ENCODE data around the gene VPS54. TPM values are rescaled to one million over a fixed set of nuclear protein-coding genes. Genes with fewer than 3 reads are reported as not detected.
"Not testable (repeated sequence)": the region's sequence is repeated elsewhere in the genome, so short reads cannot be mapped to it uniquely, and the experiment has no call there.

The VPS54 gene
- total RNA-seq, 3 donors from 2014 or later: 26.9 to 39.8 (median 36.7) TPM

DNA sequence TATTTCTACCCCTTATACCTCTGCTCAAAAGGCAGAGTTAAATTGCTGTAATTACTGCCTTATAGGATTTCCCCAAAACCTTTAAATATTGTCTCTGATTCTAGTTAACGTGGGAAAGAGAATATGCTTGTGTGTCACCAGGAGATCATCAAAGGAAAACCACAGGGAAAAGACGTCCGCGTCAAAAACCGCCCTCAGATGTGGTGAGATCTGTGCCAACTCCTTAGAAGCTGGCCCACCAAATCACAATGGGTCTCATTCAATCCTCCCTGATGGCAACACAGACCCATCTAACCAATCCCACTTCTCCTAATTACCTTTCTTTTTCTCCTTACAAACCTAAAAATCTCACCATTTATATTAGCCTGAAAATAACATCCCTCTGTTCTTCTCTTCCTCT is 25.4 kb downstream of the VPS54 start:
- no peak for TF ChIP-seq POLR2A (IDR thresholded peaks at IDR 0.05)
- TF ChIP-seq CTCF (IDR thresholded peaks at IDR 0.05): no peak
- no peak for TF ChIP-seq POLR2AphosphoS5 (IDR thresholded peaks at IDR 0.05)
- intact Hi-C loops (cut with DNase I; ENCODE audit: low total_unique reads): no loop called here
- no peaks in the 10 kb centered on the region for H3K27me3 ChIP-seq
- no peak overlapping the region for H3K4me3 ChIP-seq
- H3K27ac ChIP-seq: no peak overlapping the region
- H3K36me3 ChIP-seq: no peaks in the 10 kb centered on the region
- H3K9me3 ChIP-seq: no peaks in the 10 kb centered on the region
- no peak for DNase-seq (ENCODE audit: low spot score in 2 of 2)
- no peaks in the 10 kb centered on the region for H3K4me1 ChIP-seq

DNA sequence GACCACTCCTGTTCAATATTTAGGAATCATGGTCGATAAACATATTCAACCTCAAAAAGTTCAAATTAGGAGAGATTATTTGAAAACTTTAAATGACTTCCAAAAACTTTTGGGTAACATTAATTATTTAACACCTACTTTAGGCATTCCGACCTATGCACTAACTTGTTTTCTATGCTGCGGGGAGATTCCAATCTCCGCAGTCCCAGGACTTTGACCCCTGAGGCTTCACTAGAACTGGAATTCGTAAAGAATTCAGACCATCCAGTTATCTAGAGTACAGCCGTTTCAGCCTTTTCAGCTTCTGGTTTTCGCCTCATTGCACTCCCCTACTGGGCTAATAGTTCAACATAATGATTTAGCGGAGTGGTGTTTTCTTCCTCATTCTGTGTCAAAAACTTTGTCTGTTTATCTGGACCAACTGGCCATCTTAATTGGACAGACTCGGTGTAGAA is 26.1 kb downstream of the VPS54 start:
- H3K36me3 ChIP-seq; H3K9me3 ChIP-seq; H3K27me3 ChIP-seq; H3K4me1 ChIP-seq; DNase-seq (ENCODE audit: low spot score in 2 of 2); H3K27ac ChIP-seq; intact Hi-C loops (cut with DNase I; ENCODE audit: low total_unique reads); H3K4me3 ChIP-seq: not testable (repeated sequence)

DNA sequence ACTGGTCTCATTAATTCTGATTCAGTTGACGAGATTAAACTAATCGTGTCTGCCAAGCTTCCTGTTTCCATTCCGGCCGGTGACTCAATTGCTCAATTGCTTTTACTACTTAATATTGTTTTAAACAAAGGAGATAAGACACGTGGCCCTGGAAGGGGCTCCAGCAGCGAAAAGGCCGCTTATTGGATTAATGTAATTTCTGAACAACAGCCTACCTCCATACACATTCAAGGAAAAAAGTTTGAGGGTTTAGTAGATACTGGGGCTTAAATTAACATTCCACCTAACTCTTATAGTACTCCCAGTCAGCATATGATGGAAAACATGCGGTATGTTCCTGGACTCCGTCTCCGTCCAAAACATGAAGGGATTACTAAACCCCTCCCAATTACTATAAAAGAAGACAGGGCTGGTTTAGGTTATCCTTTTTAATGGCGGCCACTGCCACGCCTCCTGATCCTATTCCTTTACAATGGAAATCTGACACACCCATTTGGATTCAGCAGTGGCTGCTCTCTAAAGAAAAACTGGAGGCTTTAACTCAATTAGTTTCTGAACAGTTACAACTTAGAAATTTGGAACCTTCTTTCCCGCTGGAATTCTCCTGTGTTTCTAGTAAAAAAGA is 27.1 kb downstream of the VPS54 start:
- no peaks in the 10 kb centered on the region for H3K4me1 ChIP-seq
- H3K9me3 ChIP-seq: no peaks in the 10 kb centered on the region
- H3K27me3 ChIP-seq: no peaks in the 10 kb centered on the region
- DNase-seq (ENCODE audit: low spot score in 2 of 2): no peak
- no peak overlapping the region for H3K4me3 ChIP-seq
- intact Hi-C loops (cut with DNase I; ENCODE audit: low total_unique reads): no loop called here
- H3K36me3 ChIP-seq: no peaks in the 10 kb centered on the region
- no peak overlapping the region for H3K27ac ChIP-seq
- no peak for TF ChIP-seq CTCF (IDR thresholded peaks at IDR 0.05)
- no peak for TF ChIP-seq POLR2A (IDR thresholded peaks at IDR 0.05)

DNA sequence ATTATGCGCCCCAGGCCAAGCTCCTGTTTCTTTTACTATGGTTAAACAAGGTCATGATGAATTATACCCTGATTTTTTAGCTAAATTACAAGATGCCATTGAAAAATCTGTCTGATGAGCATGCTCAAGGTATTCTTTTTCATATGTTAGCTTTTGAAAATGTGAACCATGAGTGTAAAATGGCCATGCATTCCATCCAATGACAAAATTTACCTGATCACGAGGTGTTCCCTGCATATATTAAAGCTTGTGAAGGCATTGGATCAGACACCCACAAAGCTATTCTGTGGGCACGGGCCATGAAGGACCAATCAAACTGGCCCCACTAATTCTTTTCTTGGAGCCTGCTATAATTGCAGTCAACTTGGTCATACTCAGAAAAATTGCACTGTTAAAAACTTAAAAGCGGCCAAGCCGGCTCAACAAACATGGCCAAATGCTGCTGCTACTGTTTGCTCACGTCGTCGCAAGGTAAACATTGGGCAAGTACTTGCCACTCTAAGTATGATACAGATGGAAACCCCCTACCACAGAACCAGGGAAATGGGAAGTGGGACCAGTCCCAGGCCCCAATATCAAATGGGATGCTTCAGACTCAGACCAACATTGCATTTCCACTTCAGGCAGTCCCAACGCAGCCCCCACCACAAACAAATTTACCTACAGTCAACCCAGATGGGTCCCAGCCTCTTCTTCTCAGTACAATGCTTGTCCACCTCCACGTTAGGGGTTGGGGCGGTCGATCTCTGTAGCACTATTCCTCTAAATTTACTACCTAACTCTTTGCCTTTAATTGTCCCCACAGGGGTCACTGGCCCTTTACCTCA is 27.8 kb downstream of the VPS54 start:
- H3K27ac ChIP-seq; H3K27me3 ChIP-seq; H3K9me3 ChIP-seq; DNase-seq (ENCODE audit: low spot score in 2 of 2); H3K36me3 ChIP-seq; intact Hi-C loops (cut with DNase I; ENCODE audit: low total_unique reads); H3K4me1 ChIP-seq; H3K4me3 ChIP-seq: not testable (repeated sequence)

- H3K36me3 ChIP-seq: no peaks in the 10 kb centered on the region
- H3K27me3 ChIP-seq: no peaks in the 10 kb centered on the region
- DNase-seq (ENCODE audit: low spot score in 2 of 2): no peak
- no peaks in the 10 kb centered on the region for H3K4me1 ChIP-seq
- no peak overlapping the region for H3K4me3 ChIP-seq
- no peak overlapping the region for H3K27ac ChIP-seq
- TF ChIP-seq POLR2A (IDR thresholded peaks at IDR 0.05): no peak
- no peak for TF ChIP-seq POLR2AphosphoS5 (IDR thresholded peaks at IDR 0.05)
- no peak for TF ChIP-seq CTCF (IDR thresholded peaks at IDR 0.05)
- no peaks in the 10 kb centered on the region for H3K9me3 ChIP-seq
- intact Hi-C loops (cut with DNase I; ENCODE audit: low total_unique reads): no loop called here
Measured at GRCh38 chr2:63990072-63990471, 29.2 kb downstream of the VPS54 start.

GRCh38 chr2:63988842-63989436 is 30.3 kb downstream of the VPS54 start:
- DNase-seq (ENCODE audit: low spot score in 2 of 2); H3K27ac ChIP-seq; H3K36me3 ChIP-seq; H3K4me1 ChIP-seq; H3K27me3 ChIP-seq; H3K4me3 ChIP-seq; H3K9me3 ChIP-seq; intact Hi-C loops (cut with DNase I; ENCODE audit: low total_unique reads): not testable (repeated sequence)
